ENCODE results near the gene KCNIP1. TPM values are rescaled to one million over a fixed set of nuclear protein-coding genes. Genes with fewer than 3 reads are reported as not detected.

KCNIP1 gene
- total and polyA plus RNA-seq, 10 of the 15 experiments (the other 5 are each of a cell fraction or from before 2014, with no cell fraction given): not detected

- no peak for TF ChIP-seq CBX5 (IDR thresholded peaks at IDR 0.05; ENCODE audit: low read depth)
- TF ChIP-seq EP300 (IDR thresholded peaks at IDR 0.05; ENCODE audit: borderline replicate concordance in 1 of 2, control insufficient read depth in 1 of 2, low read depth in 2 of 2, low read length in 2 of 2): no peak
- no peak for TF ChIP-seq POLR2AphosphoS2 (IDR thresholded peaks at IDR 0.05; ENCODE audit: low read depth, low read length)
- TF ChIP-seq BCLAF1 (IDR thresholded peaks at IDR 0.05): no peak
- TF ChIP-seq, protein P1, sequence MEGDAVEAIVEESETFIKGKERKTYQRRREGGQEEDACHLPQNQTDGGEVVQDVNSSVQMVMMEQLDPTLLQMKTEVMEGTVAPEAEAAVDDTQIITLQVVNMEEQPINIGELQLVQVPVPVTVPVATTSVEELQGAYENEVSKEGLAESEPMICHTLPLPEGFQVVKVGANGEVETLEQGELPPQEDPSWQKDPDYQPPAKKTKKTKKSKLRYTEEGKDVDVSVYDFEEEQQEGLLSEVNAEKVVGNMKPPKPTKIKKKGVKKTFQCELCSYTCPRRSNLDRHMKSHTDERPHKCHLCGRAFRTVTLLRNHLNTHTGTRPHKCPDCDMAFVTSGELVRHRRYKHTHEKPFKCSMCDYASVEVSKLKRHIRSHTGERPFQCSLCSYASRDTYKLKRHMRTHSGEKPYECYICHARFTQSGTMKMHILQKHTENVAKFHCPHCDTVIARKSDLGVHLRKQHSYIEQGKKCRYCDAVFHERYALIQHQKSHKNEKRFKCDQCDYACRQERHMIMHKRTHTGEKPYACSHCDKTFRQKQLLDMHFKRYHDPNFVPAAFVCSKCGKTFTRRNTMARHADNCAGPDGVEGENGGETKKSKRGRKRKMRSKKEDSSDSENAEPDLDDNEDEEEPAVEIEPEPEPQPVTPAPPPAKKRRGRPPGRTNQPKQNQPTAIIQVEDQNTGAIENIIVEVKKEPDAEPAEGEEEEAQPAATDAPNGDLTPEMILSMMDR (IDR thresholded peaks at IDR 0.05 in 2 of 3, conservative IDR thresholded peaks at IDR 0.05 in 1 of 3; ENCODE audit: control insufficient read depth in 2 of 3, extremely low read depth in 1 of 3, insufficient read depth in 1 of 3, low read depth in 3 of 3, low read length in 3 of 3): no peak
Observed at GRCh38 chr5:170633235-170634081, 129.6 kb downstream of the KCNIP1 start (continued).

Data from GM12878 (cell line).